HCT116 (cell line): Measurements from ENCODE around the gene NBDY. TPM values are rescaled to one million over a fixed set of nuclear protein-coding genes. Genes with fewer than 3 reads are reported as not detected.

Experiments
- ATAC-seq: fragments of 200-7000 bp; cut with Tn5 transposase; 2 replicates; pipeline ENCODE4 v1.9.1; 2020; ENCODE audit warnings: mild to moderate bottlenecking, moderate library complexity
- BruUV-seq: library from RNA; stranded (reverse); fragments of 400-500 nt; replicated peaks from 2 replicates; lab custom pipeline; 2021; lab: Mats Ljungman, UMichigan
- CTCF ChIA-PET: fragments of 300-600 bp; sonication (Branson Sonifier 250); formaldehyde crosslinking; loops from one replicate; lab custom pipeline; 2021; ENCODE audit warnings: antibody characterized with exemption; lab: Charles Lee
- POLR2A ChIA-PET: fragments of 300-600, 350-600 bp; sonication (Branson Sonifier 250); formaldehyde crosslinking; loops from one replicate; lab custom pipeline; 2021; ENCODE audit warnings: antibody characterized with exemption; lab: Charles Lee
- RAD21 ChIA-PET, 2 experiments: fragments of 300-600 bp; sonication (Branson Sonifier 250); formaldehyde crosslinking; loops; one replicate each; lab custom pipeline; 2023; ENCODE audit warnings: low total read pairs in 2 of 2; ENCODE audit not compliant: uncharacterized antibody in 2 of 2, unreplicated experiment in 2 of 2, low non-redundant PET in 1 of 2; lab: Charles Lee
- DNase-seq: peaks from one replicate; pipeline ENCODE4 v3.0.0-alpha.2; 2010; ENCODE audit warnings: low read depth, low spot score
- H2AFZ ChIP-seq: fragments of 200-600 bp; shearing (Covaris generic), sonication (generic); 2 replicates; pipeline ENCODE4 v1.6.1; 2017; ENCODE audit warnings: low read depth, mixed run types, mixed read lengths, antibody characterized with exemption, low read length; ENCODE audit not compliant: poor library complexity, severe bottlenecking
- H3K27ac ChIP-seq: 2 replicates; pipeline ENCODE4 v1.5.1; 2012; ENCODE audit warnings: low read depth, low read length
- H3K27me3 ChIP-seq: fragments of 200-600 bp; sonication (generic); 2 replicates; pipeline ENCODE4 v1.6.1; 2016; ENCODE audit warnings: mixed run types, low read length, mixed read lengths; ENCODE audit not compliant: insufficient read depth
- H3K36me3 ChIP-seq, 2 experiments: fragments of 200-500 bp in 1 of 2; fragments of 200-600 bp in 1 of 2; sonication (Bioruptor generic) in 1 of 2; sonication (generic) in 1 of 2; 2 replicates each; pipeline versions ENCODE4 v1.5.1 to v1.6.1; 2014 to 2016; ENCODE audit warnings: low read length in 2 of 2, inconsistent platforms in 1 of 2, mixed read lengths in 1 of 2, mixed run types in 1 of 2; ENCODE audit not compliant: insufficient read depth in 2 of 2, control insufficient read depth in 1 of 2
- H3K4me1 ChIP-seq, 2 experiments: fragments of 200-600 bp in 1 of 2; sonication (generic) in 1 of 2; 2 replicates each; pipeline versions ENCODE4 v1.5.1 to v1.6.1; 2012 to 2017; ENCODE audit warnings: low read length in 2 of 2, inconsistent platforms in 1 of 2, mild to moderate bottlenecking in 1 of 2, mixed read lengths in 1 of 2, mixed run types in 1 of 2, moderate library complexity in 1 of 2; ENCODE audit not compliant: insufficient read depth in 2 of 2, control insufficient read depth in 1 of 2
- H3K4me2 ChIP-seq: fragments of 200-600 bp; sonication (generic); 2 replicates; pipeline ENCODE4 v1.6.1; 2017; ENCODE audit warnings: mixed run types, low read length, mixed read lengths
- H3K4me3 ChIP-seq, 2 experiments: fragments of 200-600 bp in 1 of 2; sonication (generic) in 1 of 2; replicated peaks in 1 of 2; 2 replicates each; pipeline ENCODE4 v1.5.1; 2011 to 2016; ENCODE audit warnings: low read length in 2 of 2, control low read depth in 1 of 2, low read depth in 1 of 2, mild to moderate bottlenecking in 1 of 2, mixed read lengths in 1 of 2, mixed run types in 1 of 2
- H3K79me2 ChIP-seq: fragments of 200-600 bp; sonication (generic); 2 replicates; pipeline ENCODE4 v1.6.1; 2017; ENCODE audit warnings: mild to moderate bottlenecking, mixed run types, low read length, moderate library complexity, mixed read lengths; ENCODE audit not compliant: insufficient read depth
- H3K9ac ChIP-seq: fragments of 200-600 bp; sonication (generic); 2 replicates; pipeline ENCODE4 v1.6.1; 2016; ENCODE audit warnings: low read length, mixed read lengths
- H3K9me2 ChIP-seq: fragments of 200-600 bp; sonication (generic), shearing (Covaris generic); 2 replicates; pipeline ENCODE4 v1.6.1; 2017; ENCODE audit warnings: mixed run types, mild to moderate bottlenecking, moderate library complexity; ENCODE audit not compliant: insufficient read depth
- H3K9me3 ChIP-seq, 2 experiments: fragments of 200-500 bp in 1 of 2; fragments of 200-600 bp in 1 of 2; sonication (Bioruptor generic) in 1 of 2; sonication (generic) in 1 of 2; 2 replicates each; pipeline ENCODE4 v1.6.1; 2014 to 2017; ENCODE audit warnings: low read length in 2 of 2, mixed read lengths in 2 of 2, inconsistent platforms in 1 of 2, low read depth in 1 of 2, mild to moderate bottlenecking in 1 of 2, mixed run types in 1 of 2, moderate library complexity in 1 of 2; ENCODE audit not compliant: control insufficient read depth in 1 of 2, insufficient read depth in 1 of 2
- H4K20me1 ChIP-seq: fragments of 200-600 bp; sonication (generic), shearing (Covaris generic); 2 replicates; pipeline ENCODE4 v1.6.1; 2017; ENCODE audit warnings: mixed run types, mild to moderate bottlenecking, moderate library complexity; ENCODE audit not compliant: insufficient read depth
- CBX3 ChIP-seq: IDR thresholded peaks from 2 replicates; pipeline ENCODE4 v1.6.1; 2012; ENCODE audit warnings: low read depth
- CEBPB ChIP-seq: IDR thresholded peaks from 2 replicates; pipeline ENCODE4 v1.6.1; 2012; ENCODE audit warnings: low read depth
- ELF1 ChIP-seq: IDR thresholded peaks from 2 replicates; pipeline ENCODE4 v1.6.1; 2012; ENCODE audit warnings: low read depth, borderline replicate concordance
- EZH2 ChIP-seq: fragments of 200-600 bp; sonication (generic); IDR thresholded peaks from 2 replicates; pipeline ENCODE4 v1.6.1; 2017; ENCODE audit warnings: antibody characterized with exemption, mixed run types
- EZH2phosphoT487 ChIP-seq: fragments of 200-600 bp; IDR thresholded peaks from 2 replicates; pipeline ENCODE4 v1.6.1; 2018; ENCODE audit warnings: antibody characterized with exemption, borderline replicate concordance
- POLR2A ChIP-seq: IDR thresholded peaks from 2 replicates; pipeline ENCODE4 v1.7.0; 2011; ENCODE audit warnings: borderline replicate concordance; ENCODE audit not compliant: insufficient read depth, insufficient read length; ENCODE audit errors: extremely low read depth
- SIN3A ChIP-seq: IDR thresholded peaks from 2 replicates; pipeline ENCODE4 v1.6.1; 2012; ENCODE audit warnings: low read depth
- SRF ChIP-seq: IDR thresholded peaks from 2 replicates; pipeline ENCODE4 v1.6.1; 2012; ENCODE audit warnings: low read depth
- TCF7L2 ChIP-seq: IDR thresholded peaks from 2 replicates; pipeline ENCODE4 v1.7.0; 2011; ENCODE audit warnings: borderline replicate concordance, inconsistent platforms; ENCODE audit not compliant: insufficient read depth, insufficient read length; ENCODE audit errors: extremely low read depth
- ZBTB33 ChIP-seq: IDR thresholded peaks from 2 replicates; pipeline ENCODE4 v1.6.1; 2011; ENCODE audit warnings: mild to moderate bottlenecking, low read length, moderate library complexity; ENCODE audit not compliant: insufficient replicate concordance; ENCODE audit errors: extremely low read depth
- ZFX ChIP-seq: fragments of 450-650 bp; IDR thresholded peaks from 2 replicates; pipeline ENCODE4 v1.6.1; 2017
- intact Hi-C: fragments of 100-400 bp; cut with micrococcal nuclease; formaldehyde crosslinking; loops from 2 replicates; pipeline ENCODE4 v1.10.0; 2022
- total RNA-seq: library from RNA; stranded (reverse); gene quantifications from one replicate; pipeline ENCODE4 v1.2.1, GENCODE V29; 2021; ENCODE audit not compliant: unreplicated experiment
- TF ChIP-seq, protein P1 (sequence below): IDR thresholded peaks from 2 replicates; pipeline ENCODE4 v1.6.1; 2012
- TF ChIP-seq, protein P2 (sequence below): IDR thresholded peaks from 2 replicates; pipeline ENCODE4 v1.6.1; 2012

The NBDY gene
- total RNA-seq, 1 experiment from 2014 or later: 65.6 TPM

GRCh38 chrX:56790778-56791177 is 61.7 kb downstream of the NBDY start:
- POLR2A ChIA-PET: no interaction called here
- Histone ChIP-seq H3K27me3 (no peaks in the 10 kb centered on the region), H3K36me3 (no peaks in the 10 kb centered on the region; a peak in 1 of 4 replicates), H4K20me1 (no peaks in the 10 kb centered on the region), H3K9me3 (no peaks in the 10 kb centered on the region), H3K9ac (no peak overlapping the region), H3K4me1 (no peaks in the 10 kb centered on the region)
- CTCF ChIA-PET: no interaction called here
- RAD21 ChIA-PET: no interaction called here
- TF ChIP-seq ZFX: no peak
- TF ChIP-seq ELF1: no peak
- TF ChIP-seq, all 23 proteins: peak for 0
- no peak overlapping the region for H3K4me2 ChIP-seq
- H2AFZ ChIP-seq: no peak overlapping the region
- H3K79me2 ChIP-seq: no peaks in the 10 kb centered on the region
- no peak overlapping the region for H3K4me3 ChIP-seq
- DNase-seq (no peak), ATAC-seq (no peak)
- H3K27ac ChIP-seq: no peak overlapping the region
- no TSS peak for BruUV-seq
- H3K9me2 ChIP-seq: no peaks in the 10 kb centered on the region
- intact Hi-C loops: no loop called here

DNA sequence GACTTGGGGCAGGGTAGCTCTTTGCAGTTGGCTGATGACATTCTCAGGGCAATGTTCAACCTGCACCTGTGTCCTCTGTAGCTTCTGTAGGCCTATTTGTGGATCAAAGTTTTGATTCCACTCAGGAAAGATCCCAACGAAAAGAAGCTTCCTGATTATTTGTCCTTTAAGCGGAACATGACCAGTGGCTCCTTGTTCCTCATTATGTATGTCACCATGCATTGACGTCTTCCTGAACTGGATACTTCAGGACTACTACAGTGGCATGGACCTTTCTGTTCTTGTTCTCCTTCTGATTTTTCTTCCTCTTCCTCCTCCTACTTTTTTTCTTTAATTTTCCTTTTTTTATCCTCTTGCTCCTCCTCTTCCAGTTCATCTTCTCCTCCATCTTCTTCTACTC is 62.4 kb downstream of the NBDY start:
- CTCF ChIA-PET: no interaction called here
- Histone ChIP-seq H4K20me1 (no peaks in the 10 kb centered on the region), H3K79me2 (no peaks in the 10 kb centered on the region), H3K36me3 (no peaks in the 10 kb centered on the region; a peak in 1 of 4 replicates), H3K4me2 (no peak overlapping the region), H3K9ac (no peak overlapping the region), H3K27me3 (no peaks in the 10 kb centered on the region), H3K9me2 (no peaks in the 10 kb centered on the region), H2AFZ (no peak overlapping the region), H3K9me3 (no peaks in the 10 kb centered on the region), H3K4me3 (no peak overlapping the region), H3K4me1 (no peaks in the 10 kb centered on the region), H3K27ac (no peak overlapping the region)
- RAD21 ChIA-PET: no interaction called here
- DNase-seq (no peak), ATAC-seq (no peak)
- BruUV-seq: no TSS peak
- TF ChIP-seq TCF7L2 (no peak), CBX3 (no peak), SIN3A (no peak), ELF1 (no peak), POLR2A (no peak), ZBTB33 (no peak), SRF (no peak), EZH2phosphoT487 (no peak), EZH2 (no peak), CEBPB (no peak)
- TF ChIP-seq, protein P1, sequence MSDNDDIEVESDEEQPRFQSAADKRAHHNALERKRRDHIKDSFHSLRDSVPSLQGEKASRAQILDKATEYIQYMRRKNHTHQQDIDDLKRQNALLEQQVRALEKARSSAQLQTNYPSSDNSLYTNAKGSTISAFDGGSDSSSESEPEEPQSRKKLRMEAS: no peak
- TF ChIP-seq, protein P2, sequence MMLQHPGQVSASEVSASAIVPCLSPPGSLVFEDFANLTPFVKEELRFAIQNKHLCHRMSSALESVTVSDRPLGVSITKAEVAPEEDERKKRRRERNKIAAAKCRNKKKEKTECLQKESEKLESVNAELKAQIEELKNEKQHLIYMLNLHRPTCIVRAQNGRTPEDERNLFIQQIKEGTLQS: no peak
- intact Hi-C loops: no loop called here
- POLR2A ChIA-PET: no interaction called here
